Measurements from ENCODE around the gene MADCAM1. TPM values are rescaled to one million over a fixed set of nuclear protein-coding genes. Genes with fewer than 3 reads are reported as not detected.
"Not testable (repeated sequence)": the region's sequence is repeated elsewhere in the genome, so short reads cannot be mapped to it uniquely, and the experiment has no call there.

MADCAM1 gene
- total RNA-seq (under 1 TPM in 3 of 4 donors, not detected in 1; 0.16 to 0.55 (median 0.27) TPM), polyA plus RNA-seq (1 to 10 TPM in 1 of 3 donors, under 1 TPM in 2; 0.46 to 6.3 (median 0.60) TPM)

DNA sequence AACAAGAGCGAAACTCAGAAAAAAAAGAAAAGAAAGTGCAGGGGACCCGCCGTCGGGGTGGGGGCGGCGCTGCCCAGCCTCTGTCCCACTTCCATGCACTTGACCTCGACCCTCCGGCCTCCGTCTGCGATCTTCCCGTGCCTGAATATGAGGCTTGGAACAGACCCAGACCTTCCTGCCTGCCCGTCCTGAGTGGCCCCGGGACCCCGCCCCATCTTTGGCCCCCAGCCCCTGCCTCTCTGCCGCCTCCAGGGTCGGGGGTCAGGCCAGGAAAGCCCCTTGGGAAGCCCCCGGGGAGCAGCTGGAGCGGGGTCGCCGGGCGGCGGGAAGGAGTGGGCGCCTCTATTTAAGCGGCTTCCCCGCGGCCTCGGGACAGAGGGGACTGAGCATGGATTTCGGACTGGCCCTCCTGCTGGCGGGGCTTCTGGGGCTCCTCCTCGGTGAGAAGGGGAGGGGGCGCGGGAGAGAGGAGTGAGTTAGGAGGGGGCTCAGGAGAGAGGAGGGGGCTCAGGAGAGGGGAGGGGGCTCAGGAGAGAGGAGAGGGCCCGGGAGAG, at the start of gene MADCAM1:
MADCAM1 (plus strand) TSS at position 375 of the 554 bp plus-strand sequence; CDS start at position 389, 14 bp downstream.
- Histone ChIP-seq H3K27me3 (peaks cover 35 to 49% (median 49%) of the 10 kb centered on the region in 3 donors), H3K4me3 (no peak within 1 kb of the TSS), H3K36me3 (no peaks in the 10 kb centered on the region), H3K9me3 (no peaks in the 10 kb centered on the region), H3K4me1 (peaks cover 0 to 22% (median 14%) of the 10 kb centered on the region in 4 donors), H3K27ac (no peak within 1 kb of the TSS)
- TF ChIP-seq EP300 (IDR thresholded peaks at IDR 0.05) (no peak), POLR2A (IDR thresholded peaks at IDR 0.05) (no peak), POLR2AphosphoS5 (IDR thresholded peaks at IDR 0.05) (no peak)
- TF ChIP-seq, protein P1, sequence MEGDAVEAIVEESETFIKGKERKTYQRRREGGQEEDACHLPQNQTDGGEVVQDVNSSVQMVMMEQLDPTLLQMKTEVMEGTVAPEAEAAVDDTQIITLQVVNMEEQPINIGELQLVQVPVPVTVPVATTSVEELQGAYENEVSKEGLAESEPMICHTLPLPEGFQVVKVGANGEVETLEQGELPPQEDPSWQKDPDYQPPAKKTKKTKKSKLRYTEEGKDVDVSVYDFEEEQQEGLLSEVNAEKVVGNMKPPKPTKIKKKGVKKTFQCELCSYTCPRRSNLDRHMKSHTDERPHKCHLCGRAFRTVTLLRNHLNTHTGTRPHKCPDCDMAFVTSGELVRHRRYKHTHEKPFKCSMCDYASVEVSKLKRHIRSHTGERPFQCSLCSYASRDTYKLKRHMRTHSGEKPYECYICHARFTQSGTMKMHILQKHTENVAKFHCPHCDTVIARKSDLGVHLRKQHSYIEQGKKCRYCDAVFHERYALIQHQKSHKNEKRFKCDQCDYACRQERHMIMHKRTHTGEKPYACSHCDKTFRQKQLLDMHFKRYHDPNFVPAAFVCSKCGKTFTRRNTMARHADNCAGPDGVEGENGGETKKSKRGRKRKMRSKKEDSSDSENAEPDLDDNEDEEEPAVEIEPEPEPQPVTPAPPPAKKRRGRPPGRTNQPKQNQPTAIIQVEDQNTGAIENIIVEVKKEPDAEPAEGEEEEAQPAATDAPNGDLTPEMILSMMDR (IDR thresholded peaks at IDR 0.05) = no peak
- intact Hi-C loops (cut with DNase I) = no loop called here
- no peak for DNase-seq
- WGBS, 2 donors = 15 to 17% methylated on average over 33 of the region's 33 CpGs

DNA sequence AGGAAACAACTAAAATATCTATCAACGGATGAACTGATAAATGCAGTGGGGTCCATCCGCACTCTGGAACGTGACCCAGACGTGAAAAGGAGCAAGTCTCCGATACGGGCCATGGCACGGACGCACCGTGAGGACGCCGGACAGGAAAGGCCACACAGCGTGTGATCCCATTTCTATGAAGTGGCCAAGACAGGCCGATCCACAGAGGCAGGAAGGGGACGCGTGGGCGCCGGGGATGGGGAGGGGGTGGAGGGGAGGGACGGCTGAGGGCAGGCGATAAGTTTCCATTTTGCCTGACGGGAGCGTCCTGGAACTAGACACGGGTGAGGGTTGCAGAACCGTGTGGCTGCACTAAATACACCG, 49.2 kb upstream of the MADCAM1 start:
- DNase-seq = no peak
- no peaks in the 10 kb centered on the region for H3K27me3 ChIP-seq
- no peak for TF ChIP-seq POLR2AphosphoS5 (IDR thresholded peaks at IDR 0.05)
- TF ChIP-seq, protein P1 (IDR thresholded peaks at IDR 0.05) = no peak
- no peak for TF ChIP-seq EP300 (IDR thresholded peaks at IDR 0.05)
- no peak for TF ChIP-seq POLR2A (IDR thresholded peaks at IDR 0.05)
- intact Hi-C loops (cut with DNase I) = loop anchor here (5.0 kb wide), 1 partner anchor 40 kb away; no protein-coding TSS in a partner anchor
- no peaks in the 10 kb centered on the region for H3K9me3 ChIP-seq
- H3K36me3 ChIP-seq = no peaks in the 10 kb centered on the region
- peaks cover 0 to 18% (median 18%) of the 10 kb centered on the region in 4 donors for H3K4me1 ChIP-seq
- WGBS, 2 donors = 85 to 91% methylated on average over 24 of the region's 24 CpGs
- no peak overlapping the region for H3K4me3 ChIP-seq
- H3K27ac ChIP-seq = peak overlapping the region in 3 of 4 donors; percentile 29 to 76 (median 75)

DNA sequence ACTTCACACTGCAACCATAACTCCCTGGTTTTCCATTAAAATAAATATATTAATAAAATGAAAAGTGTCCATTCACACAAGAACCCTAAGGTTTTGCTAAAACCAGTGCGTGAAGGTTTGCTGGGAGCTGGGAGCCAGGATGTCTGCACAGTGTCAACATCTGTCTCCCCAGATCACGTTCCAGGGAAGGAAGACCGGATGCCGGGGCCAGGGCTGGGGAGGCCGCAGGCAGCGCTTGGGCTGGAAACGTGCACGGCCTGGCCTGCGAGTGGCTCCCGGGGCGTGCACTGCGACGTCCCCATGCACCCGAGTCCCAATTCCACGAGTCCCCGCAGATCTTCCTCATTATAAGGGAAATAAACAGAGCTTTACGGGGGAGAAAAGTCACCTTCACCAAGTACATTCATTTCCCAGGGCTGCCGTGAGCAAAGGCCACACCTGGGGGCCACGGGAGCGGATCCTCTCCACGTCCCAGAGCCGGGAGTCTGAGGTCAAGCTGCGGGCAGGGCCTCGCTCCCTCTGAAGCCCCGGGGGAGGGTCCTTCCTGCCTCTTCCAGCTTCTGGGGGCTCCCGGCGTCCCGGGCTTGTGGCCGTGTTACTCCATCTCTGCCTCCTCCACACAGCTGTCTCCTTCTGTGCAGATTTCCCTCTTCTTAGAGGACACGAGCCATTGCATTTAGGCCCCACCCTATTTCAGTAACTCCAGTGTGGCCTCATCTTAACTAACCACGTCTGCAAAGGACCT, 48.3 kb upstream of the MADCAM1 start:
- H3K36me3 ChIP-seq = no peaks in the 10 kb centered on the region
- TF ChIP-seq POLR2AphosphoS5 (IDR thresholded peaks at IDR 0.05) (peak; percentile 82 to 92 (median 89)), POLR2A (IDR thresholded peaks at IDR 0.05) (no peak), EP300 (IDR thresholded peaks at IDR 0.05) (no peak)
- TF ChIP-seq, protein P1 (IDR thresholded peaks at IDR 0.05) = no peak
- H3K9me3 ChIP-seq = no peaks in the 10 kb centered on the region
- DNase-seq = peak; percentile 89
- H3K27me3 ChIP-seq = no peaks in the 10 kb centered on the region
- no peak overlapping the region for H3K4me3 ChIP-seq
- H3K27ac ChIP-seq = peak overlapping the region in 3 of 4 donors; percentile 29 to 76 (median 75)
- WGBS, 2 donors = 50 to 74% methylated on average over 31 of the region's 31 CpGs
- H3K4me1 ChIP-seq = peaks cover 0 to 18% (median 18%) of the 10 kb centered on the region in 4 donors
- intact Hi-C loops (cut with DNase I) = loop anchor here (5.0 kb wide), 1 partner anchor 39 kb away; no protein-coding TSS in a partner anchor

DNA sequence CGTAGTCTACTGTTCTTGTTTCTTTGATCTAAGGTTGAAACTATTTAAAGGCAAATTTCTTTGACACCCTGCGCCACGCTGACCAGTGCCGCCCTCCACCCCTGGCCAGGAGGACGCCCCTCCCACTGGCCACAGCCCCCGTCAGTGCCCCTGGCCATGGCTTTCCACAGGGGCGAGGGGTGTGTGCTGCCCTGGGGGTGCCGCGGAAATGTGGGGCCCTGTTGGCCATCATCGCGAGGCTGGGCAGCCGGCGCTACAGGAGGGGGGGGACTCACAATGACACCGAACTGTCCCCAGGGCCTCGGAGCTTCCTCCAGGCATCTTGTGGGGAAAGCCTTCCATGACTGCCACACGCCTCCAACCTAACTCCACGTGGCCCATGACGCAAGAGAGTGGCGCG, 46.4 kb upstream of the MADCAM1 start:
- DNase-seq = no peak
- Histone ChIP-seq H3K4me1 (peaks cover 0 to 18% (median 18%) of the 10 kb centered on the region in 4 donors), H3K27me3 (no peaks in the 10 kb centered on the region), H3K9me3 (no peaks in the 10 kb centered on the region), H3K36me3 (no peaks in the 10 kb centered on the region), H3K27ac (no peak overlapping the region), H3K4me3 (no peak overlapping the region)
- TF ChIP-seq EP300 (IDR thresholded peaks at IDR 0.05) = no peak
- TF ChIP-seq, protein P1 (IDR thresholded peaks at IDR 0.05) = no peak
- intact Hi-C loops (cut with DNase I) = loop anchor here (5.0 kb wide), 1 partner anchor 37 kb away; no protein-coding TSS in a partner anchor
- 92 to 96% methylated on average over 20 of the region's 20 CpGs for WGBS, 2 donors

GRCh38 chr19:450912-451481, 45.3 kb upstream of the MADCAM1 start:
- H3K27ac ChIP-seq; H3K4me3 ChIP-seq; DNase-seq; H3K27me3 ChIP-seq; intact Hi-C loops (cut with DNase I); H3K36me3 ChIP-seq; H3K9me3 ChIP-seq: not testable (repeated sequence)
- H3K4me1 ChIP-seq = peaks cover 0 to 18% (median 18%) of the 10 kb centered on the region in 4 donors
- WGBS, 2 donors = 95 to 97% methylated on average over 33 of the region's 33 CpGs
